GM19025 (cell line): ENCODE results near the gene AGAP1.

Experiments used
- ATAC-seq: cut with Tn5 transposase; IDR thresholded peaks from one replicate; pipeline ENCODE4 v1.9.1; 2021; ENCODE audit warnings: mild to moderate bottlenecking, low read depth, moderate library complexity; ENCODE audit not compliant: unreplicated experiment

Gene AGAP1

GRCh38 chr2:236026841-236027240 lies 533.0 kb downstream of the AGAP1 start:
- ATAC-seq = no peak

GRCh38 chr2:236028066-236028465 lies 534.2 kb downstream of the AGAP1 start:
- no peak for ATAC-seq

- ATAC-seq = no peak
These were observed 539.6 kb downstream of the AGAP1 start for GRCh38 chr2:236033462-236033861.

- no peak for ATAC-seq
These were observed 541.1 kb downstream of the AGAP1 start for GRCh38 chr2:236034974-236035373.

GRCh38 chr2:236036045-236036444 lies 542.2 kb downstream of the AGAP1 start:
- ATAC-seq = no peak

GRCh38 chr2:236038096-236038495 lies 544.3 kb downstream of the AGAP1 start:
- no peak for ATAC-seq

- no peak for ATAC-seq
These were observed 546.9 kb downstream of the AGAP1 start for GRCh38 chr2:236040600-236041328.

GRCh38 chr2:236041616-236042015 lies 547.8 kb downstream of the AGAP1 start:
- no peak for ATAC-seq

GRCh38 chr2:236042087-236042486 lies 548.2 kb downstream of the AGAP1 start:
- no peak for ATAC-seq

GRCh38 chr2:236044191-236044590 lies 550.3 kb downstream of the AGAP1 start:
- ATAC-seq = no peak

- ATAC-seq = no peak
These were observed 551.7 kb downstream of the AGAP1 start for GRCh38 chr2:236045251-236046235.

GRCh38 chr2:236046715-236047114 lies 552.9 kb downstream of the AGAP1 start:
- no peak for ATAC-seq

GRCh38 chr2:236047176-236047575 lies 553.3 kb downstream of the AGAP1 start:
- ATAC-seq = no peak

GRCh38 chr2:236047886-236048540 lies 554.2 kb downstream of the AGAP1 start:
- ATAC-seq = no peak

- no peak for ATAC-seq
These were observed 556.1 kb downstream of the AGAP1 start for GRCh38 chr2:236049981-236050380.

- no peak for ATAC-seq
These were observed 557.5 kb downstream of the AGAP1 start for GRCh38 chr2:236051351-236051750.

- ATAC-seq = no peak
These were observed 558.0 kb downstream of the AGAP1 start for GRCh38 chr2:236051806-236052205.

GRCh38 chr2:236052206-236052605 lies 558.4 kb downstream of the AGAP1 start:
- no peak for ATAC-seq

GRCh38 chr2:236052926-236053821 lies 559.3 kb downstream of the AGAP1 start:
- ATAC-seq = no peak

GRCh38 chr2:236054125-236054524 lies 560.3 kb downstream of the AGAP1 start:
- no peak for ATAC-seq
